ENCODE results near the gene EIF2A. TPM values are rescaled to one million over a fixed set of nuclear protein-coding genes. Genes with fewer than 3 reads are reported as not detected.

Gene EIF2A
- total RNA-seq, 1 donor from 2014 or later, result 66.4 TPM

DNA sequence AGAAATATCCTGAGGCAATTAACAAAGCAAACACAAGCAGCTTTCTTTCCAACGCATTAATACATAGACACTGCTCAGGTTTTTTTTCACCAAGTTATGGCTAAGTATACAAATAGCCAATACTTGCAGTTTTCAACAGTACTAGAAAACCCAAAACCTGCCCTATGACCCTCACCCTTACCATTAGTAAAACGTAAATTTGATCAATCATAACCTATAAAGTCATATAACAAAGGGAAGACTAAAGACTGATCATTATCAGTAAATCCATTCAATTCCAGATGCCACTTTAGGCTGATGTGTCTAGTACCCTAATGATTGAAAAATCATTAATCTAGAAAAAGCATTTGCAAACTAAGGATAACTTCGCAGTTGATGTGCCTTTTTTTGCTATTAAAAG, 3.5 kb upstream of the EIF2A start:
- no peak for TF ChIP-seq CTCF (IDR thresholded peaks at IDR 0.05; ENCODE audit: unreplicated experiment)
- Mint-ChIP-seq H3K9me3 (ENCODE audit: low read depth) (no peaks in the 10 kb centered on the region), H3K4me3 (ENCODE audit: low read depth) (no peak overlapping the region), H3K27me3 (no peaks in the 10 kb centered on the region), H3K27ac (peak overlapping the region; percentile 35), H3K4me1 (ENCODE audit: low read depth) (peaks cover 30% of the 10 kb centered on the region), H3K36me3 (ENCODE audit: insufficient read depth) (no peaks in the 10 kb centered on the region)
- DNase-seq (ENCODE audit: low spot score, unreplicated experiment), result no peak

GRCh38 chr3:150543531-150543930, 3.1 kb upstream of the EIF2A start:
- DNase-seq (ENCODE audit: low spot score, unreplicated experiment), result no peak
- no peaks in the 10 kb centered on the region for H3K27me3 Mint-ChIP-seq
- H3K4me1 Mint-ChIP-seq (ENCODE audit: low read depth), result peaks cover 28% of the 10 kb centered on the region
- H3K4me3 Mint-ChIP-seq (ENCODE audit: low read depth), result no peak overlapping the region
- no peaks in the 10 kb centered on the region for H3K36me3 Mint-ChIP-seq (ENCODE audit: insufficient read depth)
- TF ChIP-seq CTCF (IDR thresholded peaks at IDR 0.05; ENCODE audit: unreplicated experiment), result no peak
- no peaks in the 10 kb centered on the region for H3K9me3 Mint-ChIP-seq (ENCODE audit: low read depth)
- H3K27ac Mint-ChIP-seq, result no peak overlapping the region

- H3K27me3 Mint-ChIP-seq, result no peaks in the 10 kb centered on the region
- DNase-seq (ENCODE audit: low spot score, unreplicated experiment), result no peak
- peaks cover 23% of the 10 kb centered on the region for H3K4me1 Mint-ChIP-seq (ENCODE audit: low read depth)
- H3K9me3 Mint-ChIP-seq (ENCODE audit: low read depth), result no peaks in the 10 kb centered on the region
- H3K4me3 Mint-ChIP-seq (ENCODE audit: low read depth), result peak overlapping the region; percentile 90
- TF ChIP-seq CTCF (IDR thresholded peaks at IDR 0.05; ENCODE audit: unreplicated experiment), result no peak
- H3K27ac Mint-ChIP-seq, result peak overlapping the region; percentile 14
- H3K36me3 Mint-ChIP-seq (ENCODE audit: insufficient read depth), result no peaks in the 10 kb centered on the region
Measured at GRCh38 chr3:150544041-150544440, 2.5 kb upstream of the EIF2A start.

DNA sequence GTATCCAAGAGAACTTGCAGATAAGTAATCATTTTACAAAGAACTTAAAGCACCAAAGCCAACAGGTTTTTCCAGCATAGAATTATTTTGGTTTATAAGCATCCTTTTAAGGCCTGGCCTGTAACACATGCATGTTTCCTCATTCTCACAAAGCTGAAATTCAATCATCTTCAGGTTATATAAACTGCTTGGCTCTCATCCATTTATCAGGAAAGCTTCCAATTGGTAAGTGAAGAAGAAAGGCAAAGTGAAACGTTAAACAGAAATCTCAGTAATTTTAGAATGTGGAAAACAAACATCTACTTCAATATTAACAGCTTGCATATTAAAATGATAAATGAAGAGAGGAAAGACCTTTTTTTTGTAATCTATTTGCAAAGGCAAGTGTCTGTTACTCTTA, 1.9 kb upstream of the EIF2A start:
- Mint-ChIP-seq H3K36me3 (ENCODE audit: insufficient read depth) (no peaks in the 10 kb centered on the region), H3K4me3 (ENCODE audit: low read depth) (peak overlapping the region; percentile 90), H3K4me1 (ENCODE audit: low read depth) (peaks cover 17% of the 10 kb centered on the region), H3K27me3 (no peaks in the 10 kb centered on the region), H3K27ac (no peak overlapping the region), H3K9me3 (ENCODE audit: low read depth) (no peaks in the 10 kb centered on the region)
- no peak for DNase-seq (ENCODE audit: low spot score, unreplicated experiment)
- no peak for TF ChIP-seq CTCF (IDR thresholded peaks at IDR 0.05; ENCODE audit: unreplicated experiment)

- Mint-ChIP-seq H3K4me3 (ENCODE audit: low read depth) (peak overlapping the region; percentile 90), H3K27ac (peak overlapping the region; percentile 99), H3K4me1 (ENCODE audit: low read depth) (peaks cover 17% of the 10 kb centered on the region), H3K27me3 (no peaks in the 10 kb centered on the region), H3K9me3 (ENCODE audit: low read depth) (no peaks in the 10 kb centered on the region), H3K36me3 (ENCODE audit: insufficient read depth) (no peaks in the 10 kb centered on the region)
- TF ChIP-seq CTCF (IDR thresholded peaks at IDR 0.05; ENCODE audit: unreplicated experiment), result no peak
- peak; percentile 29 for DNase-seq (ENCODE audit: low spot score, unreplicated experiment)
Measured at GRCh38 chr3:150545419-150546225, 965 bp upstream of the EIF2A start.
